B cell (primary cell): ENCODE results near the gene ZNF286A.

Source experiments
- CTCF ChIP-seq: fragments of 200-600 bp; IDR thresholded peaks from one replicate; pipeline ENCODE4 v1.8.0; 2022; ENCODE audit warnings: antibody characterized with exemption, mild to moderate bottlenecking
- EZH2 ChIP-seq: IDR thresholded peaks from 2 replicates; pipeline ENCODE4 v1.6.1; 2012; ENCODE audit warnings: borderline replicate concordance, low read depth, mild to moderate bottlenecking, moderate library complexity, low read length; ENCODE audit not compliant: insufficient read depth, poor library complexity, severe bottlenecking

DNA sequence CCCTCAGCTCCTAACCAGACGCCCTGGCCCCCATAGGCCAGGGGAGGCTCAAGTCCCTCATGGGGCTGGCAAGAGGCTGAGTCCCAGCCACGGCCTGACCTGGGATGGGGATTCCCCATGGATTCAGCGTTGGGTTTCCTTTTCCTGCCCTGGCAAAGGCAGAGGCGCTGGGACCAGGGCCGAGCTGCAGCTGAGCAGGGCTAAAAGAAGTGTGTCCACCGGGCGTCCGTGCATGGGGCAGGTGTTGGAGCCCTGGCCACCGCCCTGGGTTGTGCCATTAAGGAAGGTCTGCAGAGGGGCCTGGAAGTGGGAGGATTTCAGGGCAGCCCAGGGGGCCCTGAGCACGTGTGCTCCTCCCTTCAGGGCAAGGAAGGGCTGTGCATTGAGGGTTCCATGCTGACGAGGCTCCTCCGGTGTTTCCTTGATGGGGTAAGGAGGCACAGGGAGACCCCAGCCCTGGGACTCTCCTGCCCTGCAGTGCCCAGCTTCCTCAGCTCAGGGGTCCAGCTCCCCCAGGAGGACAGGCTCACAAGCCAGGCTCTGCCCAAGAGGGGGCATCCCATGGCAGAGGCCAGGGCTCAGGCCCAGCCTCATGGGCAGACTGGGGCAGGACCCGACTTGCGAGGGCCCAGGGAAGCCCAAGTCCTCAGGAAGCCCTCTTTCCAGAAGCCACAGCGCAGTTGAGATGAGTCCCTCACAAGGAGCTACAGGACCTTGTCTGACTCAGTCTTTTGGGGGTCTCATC lies 42.7 kb downstream of the ZNF286A start:
- TF ChIP-seq CTCF (no peak), EZH2 (no peak)
